ENCODE data around the gene RGS10.

Gene RGS10

DNA sequence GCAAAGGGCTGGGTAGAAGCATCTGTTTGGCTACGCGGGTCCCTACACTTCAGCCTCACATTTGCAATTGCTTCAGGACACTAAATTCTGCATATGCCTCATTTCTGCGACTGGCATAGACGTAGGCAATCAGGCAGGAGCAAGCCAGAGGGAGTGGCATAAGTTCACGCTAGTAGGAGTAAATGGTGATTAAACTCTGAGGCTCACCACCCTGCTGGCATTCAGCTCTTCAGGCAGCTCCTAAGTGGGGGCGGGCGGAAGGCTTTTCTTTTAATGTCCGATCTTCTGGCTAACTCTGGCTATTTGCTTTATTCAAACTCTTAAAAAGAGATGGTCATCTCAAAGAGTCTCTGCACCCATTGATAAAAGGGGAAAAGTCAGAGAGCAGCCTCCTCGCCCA is 45.3 kb downstream of the RGS10 start:
- DNase-seq (ENCODE audit: low read depth in 2 of 2): no peak

DNA sequence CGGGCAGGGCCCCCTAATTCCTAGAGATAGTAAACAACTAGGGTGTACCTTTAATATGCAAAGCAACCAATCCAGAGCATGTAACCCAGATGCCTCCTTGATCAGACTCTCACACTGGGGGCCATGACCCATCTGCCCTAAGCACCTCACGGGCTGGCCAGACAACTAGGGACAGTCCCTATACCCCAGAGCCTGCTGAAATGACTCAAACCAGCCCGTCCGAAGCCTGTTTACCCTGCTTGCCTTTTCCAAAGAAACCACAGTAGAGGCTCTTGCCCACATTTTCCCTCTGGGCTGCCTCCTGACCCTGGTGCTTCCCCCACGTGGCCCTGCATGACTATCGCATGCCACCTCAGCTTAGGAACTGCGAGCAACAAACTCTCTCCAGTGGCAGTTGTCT is 46.2 kb downstream of the RGS10 start:
- peak; percentile 69 to 73 for DNase-seq (ENCODE audit: low read depth in 2 of 2)

- no peak for DNase-seq (ENCODE audit: low read depth in 2 of 2)
Measured at GRCh38 chr10:119495545-119495944, 47.0 kb downstream of the RGS10 start.

- no peak for DNase-seq (ENCODE audit: low read depth in 2 of 2)
Measured at GRCh38 chr10:119495021-119495505, 47.5 kb downstream of the RGS10 start.

- DNase-seq (ENCODE audit: low read depth in 2 of 2): no peak
Measured at GRCh38 chr10:119494236-119495020, 48.1 kb downstream of the RGS10 start.

DNA sequence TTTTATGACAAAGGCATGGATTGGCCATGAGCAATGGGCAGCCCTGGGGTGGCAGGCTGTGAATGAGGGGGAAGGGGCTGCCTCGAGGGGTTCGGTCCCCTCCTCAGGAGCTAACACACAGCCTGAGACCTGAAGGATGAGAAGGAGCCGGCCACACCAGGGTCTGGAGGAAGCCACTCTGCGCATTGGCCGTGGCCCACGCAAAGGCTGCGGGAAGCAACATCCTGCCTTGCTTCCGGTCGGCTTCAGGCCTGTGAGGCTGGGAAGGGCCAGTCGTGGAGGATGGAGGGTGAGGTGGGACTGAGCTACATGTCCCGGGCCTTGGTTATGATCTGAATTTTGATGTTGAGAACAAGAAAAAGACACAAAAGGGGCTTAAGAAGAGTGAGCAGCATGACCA is 49.4 kb downstream of the RGS10 start:
- no peak for DNase-seq (ENCODE audit: low read depth in 2 of 2)

- DNase-seq (ENCODE audit: low read depth in 2 of 2): no peak
Measured at GRCh38 chr10:119491966-119492757, 50.4 kb downstream of the RGS10 start.

DNA sequence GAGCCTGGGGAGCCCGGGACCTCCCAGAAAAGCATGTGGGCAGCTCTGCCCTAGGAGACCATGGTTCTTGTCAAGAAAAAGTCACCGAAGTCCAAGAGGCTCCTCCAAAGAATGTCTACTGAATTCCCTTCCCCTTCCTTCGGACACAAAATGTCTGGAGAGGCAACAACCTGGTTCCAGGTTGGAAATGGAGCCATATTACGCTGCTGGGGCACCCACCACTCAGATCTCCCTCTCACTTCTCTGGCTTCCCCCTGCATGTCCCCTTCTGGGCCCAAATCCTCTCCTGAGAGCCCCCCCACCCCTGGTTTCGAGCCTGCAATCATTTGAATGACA is 52.6 kb downstream of the RGS10 start:
- no peak for DNase-seq (ENCODE audit: low read depth in 2 of 2)

GRCh38 chr10:119488675-119489074 is 53.8 kb downstream of the RGS10 start:
- no peak for DNase-seq (ENCODE audit: low read depth in 2 of 2)

GRCh38 chr10:119483839-119484238 is 58.7 kb downstream of the RGS10 start:
- no peak for DNase-seq (ENCODE audit: low read depth in 2 of 2)

DNA sequence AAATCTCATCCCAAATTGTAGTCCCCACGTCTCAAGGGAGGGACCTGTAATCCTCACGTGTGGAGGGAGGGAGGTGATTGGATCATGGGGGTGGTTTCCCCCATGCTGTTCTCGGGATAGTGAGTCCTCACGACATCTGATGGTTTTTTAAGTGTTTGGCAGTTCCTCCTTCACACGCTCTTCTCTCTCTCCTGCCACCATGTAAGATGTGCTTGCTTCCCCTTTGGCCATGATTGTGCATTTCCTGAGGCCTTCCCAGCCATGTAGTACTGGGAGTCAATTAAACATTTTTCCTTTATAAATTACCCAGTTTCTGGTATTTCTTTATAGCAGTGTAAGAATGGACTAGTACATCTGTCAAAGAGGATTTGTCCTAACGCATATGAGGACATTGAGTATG is 59.5 kb downstream of the RGS10 start:
- DNase-seq (ENCODE audit: low read depth in 2 of 2): no peak

- no peak for DNase-seq (ENCODE audit: low read depth in 2 of 2)
Measured at GRCh38 chr10:119481781-119482426, 60.6 kb downstream of the RGS10 start.

DNA sequence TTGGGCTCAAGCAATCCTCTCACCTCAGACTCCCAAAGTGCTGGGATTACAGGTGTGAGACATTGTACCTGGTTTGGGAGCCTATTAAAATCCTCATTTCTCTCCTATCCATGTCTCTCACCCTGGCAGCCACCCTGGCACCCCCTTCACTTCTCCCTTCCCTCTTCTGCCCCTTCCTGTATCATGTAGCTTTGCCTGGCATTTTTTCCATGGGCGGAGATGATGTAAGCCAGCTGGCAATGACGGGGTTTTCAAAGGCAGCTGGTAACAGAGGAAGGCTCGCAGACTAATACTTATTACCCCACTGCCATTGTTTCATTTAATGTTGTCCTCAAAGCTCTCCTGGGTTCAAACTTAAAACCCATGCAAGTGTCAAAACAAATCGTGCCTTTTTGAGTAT is 61.9 kb downstream of the RGS10 start:
- DNase-seq (ENCODE audit: low read depth in 2 of 2): no peak

DNA sequence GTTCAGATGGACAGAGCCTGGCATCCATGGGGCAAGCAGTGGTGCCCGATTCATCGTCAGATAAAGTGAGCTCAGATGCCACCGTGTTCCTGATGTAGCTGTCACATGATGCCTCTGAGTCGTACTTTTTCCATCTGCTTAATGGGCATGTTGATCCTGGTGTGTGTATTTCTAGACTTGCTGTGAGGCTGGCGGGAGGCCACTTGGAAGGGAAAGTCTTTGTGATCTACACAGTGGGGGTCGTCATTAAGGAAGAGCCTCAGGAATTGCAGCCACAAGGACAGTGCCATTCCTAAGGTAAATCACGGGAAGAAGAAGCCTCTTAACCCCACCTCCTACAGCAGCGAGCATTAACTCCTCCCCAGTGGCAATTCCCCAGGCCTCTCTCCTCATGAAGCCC is 63.0 kb downstream of the RGS10 start:
- DNase-seq (ENCODE audit: low read depth in 2 of 2): no peak

GRCh38 chr10:119478811-119479341 is 63.6 kb downstream of the RGS10 start:
- no peak for DNase-seq (ENCODE audit: low read depth in 2 of 2)

- DNase-seq (ENCODE audit: low read depth in 2 of 2): no peak
Measured at GRCh38 chr10:119478111-119478802, 64.3 kb downstream of the RGS10 start.

DNA sequence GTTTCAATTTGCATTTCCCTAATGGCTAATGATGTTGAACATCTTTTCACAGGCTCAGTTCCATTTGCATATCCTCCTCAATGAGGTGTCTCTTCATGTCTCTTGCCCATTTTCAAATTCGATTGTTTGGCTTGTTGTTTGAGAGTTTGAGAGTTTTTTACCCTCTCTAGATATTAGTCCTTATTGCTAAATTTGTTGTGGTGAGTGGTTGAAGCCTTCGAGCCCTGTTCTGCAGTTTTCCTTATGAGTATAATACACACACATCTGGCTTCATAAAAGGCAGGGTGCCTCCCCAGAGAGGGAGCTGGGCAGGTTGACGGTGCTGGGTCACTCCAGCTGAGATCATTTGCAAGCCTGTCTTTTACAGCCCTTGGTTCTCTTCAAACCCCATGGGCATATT is 65.1 kb downstream of the RGS10 start:
- no peak for DNase-seq (ENCODE audit: low read depth in 2 of 2)

DNA sequence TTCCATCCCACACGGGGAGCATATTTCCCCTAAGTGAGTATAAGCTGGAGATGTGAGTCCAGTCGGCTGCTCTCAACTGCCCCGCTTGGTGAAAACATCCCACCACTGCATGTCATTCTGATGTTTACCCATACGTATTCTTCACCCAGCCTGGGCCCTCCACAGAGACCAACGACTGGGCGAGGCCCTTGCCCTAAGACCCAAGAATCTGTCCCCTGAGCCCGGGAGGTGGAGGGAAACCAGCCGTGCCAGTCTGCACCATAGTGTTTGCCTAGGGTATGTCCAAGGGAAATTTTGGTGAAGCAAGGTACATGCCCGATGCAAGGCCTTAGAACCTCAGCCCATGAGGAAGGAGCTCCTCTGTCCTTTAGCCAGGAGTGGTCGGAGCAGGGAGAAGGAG is 67.9 kb downstream of the RGS10 start:
- no peak for DNase-seq (ENCODE audit: low read depth in 2 of 2)

DNA sequence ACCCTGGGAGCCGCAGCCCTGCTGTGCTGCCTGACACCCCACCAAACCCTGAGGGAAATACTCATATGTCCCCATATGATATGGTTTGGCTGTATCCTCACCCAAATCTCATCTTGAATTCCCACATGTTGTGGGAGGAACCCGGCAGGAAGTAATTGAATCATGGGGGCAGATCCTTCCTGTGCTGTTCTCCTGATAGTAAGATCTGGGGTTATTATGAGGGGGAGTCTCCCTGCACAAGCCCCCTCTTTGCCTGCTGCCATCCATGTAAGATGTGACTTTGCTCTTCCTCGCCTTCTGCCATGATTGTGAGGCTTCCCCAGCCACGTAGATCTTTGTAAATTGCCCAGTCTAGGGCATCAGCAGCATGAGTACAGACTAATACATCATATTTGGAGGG is 68.7 kb downstream of the RGS10 start:
- DNase-seq (ENCODE audit: low read depth in 2 of 2): no peak

GRCh38 chr10:119470920-119471702 is 71.4 kb downstream of the RGS10 start:
- no peak for DNase-seq (ENCODE audit: low read depth in 2 of 2)

DNA sequence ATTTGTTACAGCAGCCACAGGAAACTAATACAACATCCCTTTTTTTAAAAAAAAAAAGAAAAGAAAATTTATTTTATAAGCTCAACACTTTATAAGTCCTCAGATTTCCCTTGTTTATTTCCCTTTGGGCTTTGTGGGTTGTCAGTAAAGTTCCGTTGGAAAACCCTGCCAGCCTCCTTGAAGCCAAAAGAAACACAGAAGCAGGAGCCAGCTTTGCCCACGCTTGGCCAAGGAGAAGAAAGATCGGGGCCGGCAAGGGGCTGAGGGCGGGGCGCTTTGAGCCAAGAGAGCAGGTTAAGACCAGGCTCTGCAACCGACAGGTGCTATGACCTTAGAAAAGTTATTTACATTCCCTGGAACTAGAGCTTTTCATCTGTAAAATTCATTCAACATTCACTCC is 72.7 kb downstream of the RGS10 start:
- no peak for DNase-seq (ENCODE audit: low read depth in 2 of 2)

Data from stimulated activated CD8-positive, alpha-beta memory T cell treated with anti-CD3 and anti-CD28 coated beads, Interleukin-15, amount 100 ng/mL, for 48 hours (primary cell).